Measurements from ENCODE around the gene HRAS. TPM values are rescaled to one million over a fixed set of nuclear protein-coding genes. Genes with fewer than 3 reads are reported as not detected.

HRAS gene
- polyA plus RNA-seq, 3 donors = 10.1 to 32.9 (median 10.3) TPM

DNA sequence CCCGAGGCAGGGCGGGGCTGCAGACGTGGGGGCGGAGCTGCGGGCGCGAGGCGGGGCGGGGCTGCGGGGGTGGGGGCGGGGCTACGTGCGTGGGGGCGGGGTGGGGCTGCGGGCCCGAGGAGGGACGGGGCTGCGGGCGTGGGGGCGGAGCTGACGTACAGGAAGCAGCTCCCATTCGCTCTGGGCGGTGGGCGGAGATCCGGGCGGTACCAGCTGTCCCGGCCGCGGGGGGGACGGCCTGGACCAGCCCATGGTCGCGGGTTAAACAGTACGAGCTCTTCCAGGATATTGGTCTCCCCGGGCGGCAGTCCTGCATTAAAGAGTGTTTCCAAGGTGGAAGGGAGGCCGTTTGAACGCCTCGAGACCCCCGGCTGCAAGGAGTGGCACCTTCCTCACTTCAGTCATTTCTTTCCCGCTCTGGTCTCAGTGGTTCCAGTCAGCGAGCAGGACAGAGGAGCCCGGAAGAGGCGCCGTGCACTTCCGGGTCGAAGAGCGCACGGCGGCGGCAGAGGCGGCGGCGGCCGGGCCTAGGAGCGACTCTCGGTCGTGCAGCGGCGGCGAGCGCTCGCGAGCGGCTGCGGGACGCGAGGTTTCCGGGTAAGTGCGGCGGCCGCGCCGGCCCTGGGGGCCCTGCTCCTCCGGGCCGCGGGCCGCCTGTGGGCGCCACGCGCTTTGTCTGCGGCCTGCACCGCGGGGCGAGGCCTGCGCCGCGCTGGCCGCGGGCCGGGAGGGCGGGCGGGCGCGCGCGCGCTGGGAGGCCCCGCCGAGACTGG, 40.8 kb upstream of the HRAS start, which contains the start of gene PHRF1:
TSS of gene PHRF1 (plus strand) at position 475 of the 773 bp plus-strand sequence. CDS start 5,043 bp downstream, outside the sequence.
- H3K9me3 ChIP-seq (replicated peaks in 1 of 2; ENCODE audit: control insufficient read depth in 1 of 2, insufficient read depth in 1 of 2, low read length in 2 of 2) = peaks cover 0 to 3% of the 10 kb centered on the region in 2 donors
- Mint-ChIP-seq H3K9me3 (peaks cover 0 to 11% (median 3%) of the 10 kb centered on the region in 7 donors), H3K27me3 (ENCODE audit: low read depth in 3 of 3) (peaks cover 22 to 38% (median 32%) of the 10 kb centered on the region in 3 donors), H3K36me3 (peaks cover 8 to 10% of the 10 kb centered on the region in 2 donors), H3K4me3 (peak within 1 kb of the TSS; percentile 93 to 98), H3K27ac (peak within 1 kb of the TSS; percentile 91 to 100 (median 99)), H3K4me1 (peaks cover 37% of the 10 kb centered on the region)
- H3K36me3 ChIP-seq (replicated peaks in 1 of 2; ENCODE audit: control insufficient read depth in 1 of 2, insufficient read depth in 2 of 2, low read length in 2 of 2) = peaks cover 2 to 5% of the 10 kb centered on the region in 2 donors
- H3K9ac ChIP-seq (ENCODE audit: insufficient read depth, low read length, poor library complexity, severe bottlenecking) = peak within 1 kb of the TSS; percentile 81
- under 1% methylated on average over 63 of the region's 99 CpGs for WGBS (ENCODE audit: insufficient coverage)
- peak within 1 kb of the TSS; percentile 80 to 96 for H3K27ac ChIP-seq (ENCODE audit: low read depth in 1 of 2, low read length in 2 of 2)
- H3K4me3 ChIP-seq (replicated peaks in 1 of 3; ENCODE audit: low read depth in 2 of 3, low read length in 3 of 3) = peak within 1 kb of the TSS; percentile 79 to 91 (median 79)
- peaks cover 8 to 28% of the 10 kb centered on the region in 2 donors for H3K27me3 ChIP-seq (ENCODE audit: control insufficient read depth in 2 of 2, insufficient read depth in 2 of 2, low read length in 2 of 2)
- H3K79me2 ChIP-seq (ENCODE audit: insufficient read depth, low read length) = peaks cover 45% of the 10 kb centered on the region
- peaks cover 22 to 40% of the 10 kb centered on the region in 2 donors for H3K4me1 ChIP-seq (ENCODE audit: control insufficient read depth in 1 of 2, insufficient read depth in 2 of 2, low read length in 2 of 2)
- intact Hi-C loops (cut with micrococcal nuclease) = loop anchor here (2.0 to 5.0 kb wide), 3 partner anchors 15 to 69 kb away; partner anchors contain the start of genes LMNTD2 (in 1 of the 2), RASSF7 (in 1 of the 2) and RNH1 (in 1 of the 2)
- H2AFZ ChIP-seq (ENCODE audit: insufficient read depth, low read depth, low read length, poor library complexity, severe bottlenecking) = peak within 1 kb of the TSS; percentile 92
- peaks cover 44% of the 10 kb centered on the region for H4K20me1 ChIP-seq (ENCODE audit: insufficient read depth, low read length)
- TF ChIP-seq, protein P1, sequence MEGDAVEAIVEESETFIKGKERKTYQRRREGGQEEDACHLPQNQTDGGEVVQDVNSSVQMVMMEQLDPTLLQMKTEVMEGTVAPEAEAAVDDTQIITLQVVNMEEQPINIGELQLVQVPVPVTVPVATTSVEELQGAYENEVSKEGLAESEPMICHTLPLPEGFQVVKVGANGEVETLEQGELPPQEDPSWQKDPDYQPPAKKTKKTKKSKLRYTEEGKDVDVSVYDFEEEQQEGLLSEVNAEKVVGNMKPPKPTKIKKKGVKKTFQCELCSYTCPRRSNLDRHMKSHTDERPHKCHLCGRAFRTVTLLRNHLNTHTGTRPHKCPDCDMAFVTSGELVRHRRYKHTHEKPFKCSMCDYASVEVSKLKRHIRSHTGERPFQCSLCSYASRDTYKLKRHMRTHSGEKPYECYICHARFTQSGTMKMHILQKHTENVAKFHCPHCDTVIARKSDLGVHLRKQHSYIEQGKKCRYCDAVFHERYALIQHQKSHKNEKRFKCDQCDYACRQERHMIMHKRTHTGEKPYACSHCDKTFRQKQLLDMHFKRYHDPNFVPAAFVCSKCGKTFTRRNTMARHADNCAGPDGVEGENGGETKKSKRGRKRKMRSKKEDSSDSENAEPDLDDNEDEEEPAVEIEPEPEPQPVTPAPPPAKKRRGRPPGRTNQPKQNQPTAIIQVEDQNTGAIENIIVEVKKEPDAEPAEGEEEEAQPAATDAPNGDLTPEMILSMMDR (IDR thresholded peaks at IDR 0.05) = no peak
- peak within 1 kb of the TSS; percentile 98 for H3K4me2 ChIP-seq (replicated peaks; ENCODE audit: extremely low read depth, low read length, poor library complexity, severe bottlenecking)
- DNase-seq = peak; percentile 91 to 96 (median 96)

DNA sequence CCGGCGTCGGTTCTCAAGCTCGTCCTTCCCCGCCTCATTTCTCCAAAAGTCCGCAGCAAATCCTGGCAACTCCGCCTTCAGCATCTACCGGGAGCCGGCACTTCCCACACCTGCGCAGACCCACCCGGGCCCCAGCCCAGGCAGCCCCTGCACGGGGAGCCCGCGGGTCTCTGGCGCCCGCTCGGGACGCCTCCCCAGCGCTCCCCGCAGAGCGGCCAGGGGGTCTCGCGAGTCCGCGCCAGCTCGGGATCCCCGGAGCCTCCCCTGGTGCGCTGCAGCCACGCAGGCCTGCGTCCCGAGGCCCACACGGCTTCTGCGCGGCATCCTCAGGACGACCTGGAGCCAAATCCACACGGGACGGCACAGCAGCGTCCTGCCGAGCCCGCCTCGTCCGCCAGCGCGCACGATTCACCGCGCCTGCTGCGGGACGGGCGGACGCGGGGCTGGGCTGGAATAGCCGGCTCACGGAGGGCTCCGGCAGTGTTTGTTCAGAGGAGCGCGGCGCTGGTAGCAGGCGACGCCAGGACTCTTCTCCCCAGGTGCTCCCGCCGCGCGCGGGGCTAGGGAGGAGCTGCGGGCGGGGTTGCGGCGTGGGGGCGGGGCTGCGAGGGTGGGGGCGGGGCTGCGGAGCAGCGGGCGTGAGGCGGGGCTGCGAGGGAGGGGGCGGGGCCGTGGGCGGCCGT, 40.1 kb upstream of the HRAS start:
- peaks cover 0 to 13% (median 3%) of the 10 kb centered on the region in 7 donors for H3K9me3 Mint-ChIP-seq
- peaks cover 37% of the 10 kb centered on the region for H3K79me2 ChIP-seq (ENCODE audit: insufficient read depth, low read length)
- peaks cover 0 to 3% of the 10 kb centered on the region in 2 donors for H3K36me3 ChIP-seq (replicated peaks in 1 of 2; ENCODE audit: control insufficient read depth in 1 of 2, insufficient read depth in 2 of 2, low read length in 2 of 2)
- peaks cover 39% of the 10 kb centered on the region for H3K4me1 Mint-ChIP-seq
- peak overlapping the region in 1 of 7 donors; percentile 73 for H3K27ac Mint-ChIP-seq
- H3K27me3 Mint-ChIP-seq (ENCODE audit: low read depth in 3 of 3) = peaks cover 26 to 45% (median 36%) of the 10 kb centered on the region in 3 donors
- H3K27me3 ChIP-seq (ENCODE audit: control insufficient read depth in 2 of 2, insufficient read depth in 2 of 2, low read length in 2 of 2) = peaks cover 8 to 30% of the 10 kb centered on the region in 2 donors
- H3K4me2 ChIP-seq (replicated peaks; ENCODE audit: extremely low read depth, low read length, poor library complexity, severe bottlenecking) = peak overlapping the region; percentile 97
- WGBS (ENCODE audit: insufficient coverage) = under 1% methylated on average over 57 of the region's 81 CpGs
- no peak overlapping the region for H3K27ac ChIP-seq (ENCODE audit: low read depth in 1 of 2, low read length in 2 of 2)
- peaks cover 38% of the 10 kb centered on the region for H4K20me1 ChIP-seq (ENCODE audit: insufficient read depth, low read length)
- H3K9me3 ChIP-seq (replicated peaks in 1 of 2; ENCODE audit: control insufficient read depth in 1 of 2, insufficient read depth in 1 of 2, low read length in 2 of 2) = peaks cover 0 to 3% of the 10 kb centered on the region in 2 donors
- TF ChIP-seq, protein P1 (IDR thresholded peaks at IDR 0.05) = no peak
- peak overlapping the region; percentile 43 for H3K9ac ChIP-seq (ENCODE audit: insufficient read depth, low read length, poor library complexity, severe bottlenecking)
- H3K4me3 Mint-ChIP-seq = peak overlapping the region; percentile 77 to 91
- intact Hi-C loops (cut with micrococcal nuclease) = loop anchor here (5.0 kb wide), 2 partner anchors 37 to 68 kb away; partner anchors contain the start of gene RNH1 (in 1 of the 2)
- H3K4me3 ChIP-seq (replicated peaks in 1 of 3; ENCODE audit: low read depth in 2 of 3, low read length in 3 of 3) = peak overlapping the region; percentile 32 to 78 (median 51)
- DNase-seq = no peak
- peaks cover 6 to 8% of the 10 kb centered on the region in 2 donors for H3K36me3 Mint-ChIP-seq
- peaks cover 22 to 40% of the 10 kb centered on the region in 2 donors for H3K4me1 ChIP-seq (ENCODE audit: control insufficient read depth in 1 of 2, insufficient read depth in 2 of 2, low read length in 2 of 2)
- peak overlapping the region; percentile 92 for H2AFZ ChIP-seq (ENCODE audit: insufficient read depth, low read depth, low read length, poor library complexity, severe bottlenecking)

All from CD14-positive monocyte (primary cell).